Keratinocyte (primary cell): ENCODE results near the gene ADAMTS17. TPM values are rescaled to one million over a fixed set of nuclear protein-coding genes. Genes with fewer than 3 reads are reported as not detected.

Source experiments
- DNase-seq: peaks from one replicate; pipeline ENCODE4 v3.0.0-alpha.2; 2011; ENCODE audit warnings: low read depth, missing footprints, low spot score
- FAIRE-seq: peaks from 2 replicates; lab custom pipeline; 2011; peaks lifted over from hg19 to GRCh38; lab: Jason Lieb, UNC
- H2AFZ ChIP-seq: 2 replicates; pipeline ENCODE4 v1.6.0; 2012; ENCODE audit warnings: low read length, control low read depth, inconsistent platforms; ENCODE audit not compliant: control insufficient read depth
- H3K27ac ChIP-seq: 2 replicates; pipeline ENCODE4 v1.5.1; 2011; ENCODE audit warnings: low read length; ENCODE audit not compliant: control insufficient read depth, insufficient read depth
- H3K27me3 ChIP-seq: 3 replicates; pipeline ENCODE4 v1.6.0; 2011; ENCODE audit warnings: low read length; ENCODE audit not compliant: control insufficient read depth, insufficient read depth; ENCODE audit errors: extremely low read depth
- H3K36me3 ChIP-seq, 2 experiments: 2 replicates in 1 of 2; 3 replicates in 1 of 2; pipeline ENCODE4 v1.5.1; 2011; ENCODE audit warnings: low read length in 2 of 2, mild to moderate bottlenecking in 1 of 2; ENCODE audit not compliant: control insufficient read depth in 2 of 2, insufficient read depth in 2 of 2; ENCODE audit errors: extremely low read depth in 1 of 2
- H3K4me1 ChIP-seq: 3 replicates; pipeline ENCODE4 v1.5.1; 2011; ENCODE audit warnings: low read length; ENCODE audit not compliant: control insufficient read depth, insufficient read depth; ENCODE audit errors: extremely low read depth
- H3K4me2 ChIP-seq: 3 replicates; pipeline ENCODE4 v1.6.0; 2011; ENCODE audit warnings: low read depth, low read length; ENCODE audit not compliant: control insufficient read depth, insufficient read depth; ENCODE audit errors: extremely low read depth
- H3K4me3 ChIP-seq, 3 experiments: fragments of 200-600 bp in 1 of 3; sonication (generic) in 1 of 3; 2 replicates in 2 of 3; 3 replicates in 1 of 3; pipeline ENCODE4 v1.5.1; 2011 to 2016; ENCODE audit warnings: low read length in 3 of 3, mild to moderate bottlenecking in 3 of 3, control low read depth in 2 of 3, inconsistent platforms in 1 of 3, low read depth in 1 of 3, mixed read lengths in 1 of 3, mixed run types in 1 of 3, moderate library complexity in 1 of 3; ENCODE audit not compliant: control insufficient read depth in 2 of 3, insufficient read depth in 2 of 3; ENCODE audit errors: extremely low read depth in 1 of 3
- H3K79me2 ChIP-seq: 2 replicates; pipeline ENCODE4 v1.6.0; 2012; ENCODE audit warnings: low read length; ENCODE audit not compliant: control insufficient read depth, insufficient read depth
- H3K9ac ChIP-seq: 3 replicates; pipeline ENCODE4 v1.6.0; 2011; ENCODE audit warnings: low read length; ENCODE audit not compliant: control insufficient read depth, insufficient read depth; ENCODE audit errors: extremely low read depth
- H3K9me1 ChIP-seq: 3 replicates; pipeline ENCODE4 v1.6.0; 2011; ENCODE audit warnings: low read length; ENCODE audit not compliant: control insufficient read depth, insufficient read depth; ENCODE audit errors: extremely low read depth
- H3K9me3 ChIP-seq: 2 replicates; pipeline ENCODE4 v1.5.1; 2012; ENCODE audit warnings: low read depth, low read length; ENCODE audit not compliant: control insufficient read depth
- H4K20me1 ChIP-seq: 3 replicates; pipeline ENCODE4 v1.6.0; 2011; ENCODE audit warnings: low read length; ENCODE audit not compliant: control insufficient read depth, insufficient read depth; ENCODE audit errors: extremely low read depth
- CTCF ChIP-seq, 3 experiments: IDR thresholded peaks in 1 of 3; conservative IDR thresholded peaks in 1 of 3; optimal IDR thresholded peaks in 1 of 3; 2 replicates in 2 of 3; 3 replicates in 1 of 3; pipeline versions ENCODE3 to v1.5.1; 2011; ENCODE audit warnings: low read length in 3 of 3, mild to moderate bottlenecking in 3 of 3, moderate library complexity in 2 of 3, control low read depth in 1 of 3, inconsistent platforms in 1 of 3; ENCODE audit not compliant: insufficient read depth in 2 of 3; ENCODE audit errors: extremely low read depth in 1 of 3
- EZH2 ChIP-seq: IDR thresholded peaks from one replicate; pipeline ENCODE4 v1.6.1; 2012; ENCODE audit warnings: inconsistent platforms, mild to moderate bottlenecking, low read length, moderate library complexity
- dilution Hi-C: fragments of 300-500 bp; cut with MboI; formaldehyde crosslinking; loops from one replicate; pipeline ENCODE4 v1.7.0; 2020; ENCODE audit warnings: low sequenced_read_pairs; ENCODE audit not compliant: extremely low pct_ligation_motif_present
- polyA plus RNA-seq, 5 experiments: library from polyadenylated mRNA; depleted of rRNA in 3 of 5; stranded (reverse) in 3 of 5; stranded (forward) in 1 of 5; unstranded in 1 of 5; fragments of >200 nt; gene quantifications; 1 replicate in 1 of 5; 2 replicates in 3 of 5; 3 replicates in 1 of 5; pipeline versions ENCODE4 v1.2.1 to v1.2.3, GENCODE V29; 2011 to 2012; ENCODE audit warnings: missing spikeins in 2 of 5, low read depth in 1 of 5, low replicate concordance in 1 of 5

Gene ADAMTS17
- polyA plus RNA-seq, 1 donor (not counting 4 experiments of a cell fraction or from before 2014, with no cell fraction given) = 0.18 TPM

GRCh38 chr15:100264994-100265640 is 76.7 kb downstream of the ADAMTS17 start:
- H4K20me1 ChIP-seq = no peaks in the 10 kb centered on the region
- no peak overlapping the region for H3K27ac ChIP-seq
- no peak overlapping the region for H2AFZ ChIP-seq
- H3K4me1 ChIP-seq = no peaks in the 10 kb centered on the region
- DNase-seq = no peak
- H3K4me3 ChIP-seq = no peak overlapping the region
- H3K4me2 ChIP-seq = no peak overlapping the region
- peaks cover 31% of the 10 kb centered on the region for H3K27me3 ChIP-seq
- no peaks in the 10 kb centered on the region for H3K79me2 ChIP-seq
- no peak overlapping the region for H3K9ac ChIP-seq
- dilution Hi-C loops = no loop called here
- H3K36me3 ChIP-seq = no peaks in the 10 kb centered on the region
- H3K9me3 ChIP-seq = no peaks in the 10 kb centered on the region
- FAIRE-seq = no peak
- TF ChIP-seq EZH2 (no peak), CTCF (optimal IDR thresholded peaks at IDR 0.05 in 1 of 3, IDR thresholded peaks at IDR 0.05 in 1 of 3, conservative IDR thresholded peaks at IDR 0.05 in 1 of 3; ENCODE audit: extremely low read depth in 1 of 3, insufficient read depth in 2 of 3, low read length in 3 of 3) (no peak)
- no peaks in the 10 kb centered on the region for H3K9me1 ChIP-seq

- Histone ChIP-seq H3K4me2 (no peak overlapping the region), H4K20me1 (no peaks in the 10 kb centered on the region), H3K36me3 (no peaks in the 10 kb centered on the region), H3K9me1 (no peaks in the 10 kb centered on the region), H3K79me2 (no peaks in the 10 kb centered on the region), H3K27ac (no peak overlapping the region), H3K27me3 (peaks cover 23% of the 10 kb centered on the region), H3K4me3 (no peak overlapping the region), H3K9ac (no peak overlapping the region), H2AFZ (no peak overlapping the region), H3K9me3 (no peaks in the 10 kb centered on the region), H3K4me1 (no peaks in the 10 kb centered on the region)
- DNase-seq (no peak), FAIRE-seq (no peak)
- dilution Hi-C loops = no loop called here
- TF ChIP-seq CTCF (optimal IDR thresholded peaks at IDR 0.05 in 1 of 3, IDR thresholded peaks at IDR 0.05 in 1 of 3, conservative IDR thresholded peaks at IDR 0.05 in 1 of 3; ENCODE audit: extremely low read depth in 1 of 3, insufficient read depth in 2 of 3, low read length in 3 of 3) (no peak), EZH2 (no peak)
Observed at GRCh38 chr15:100263721-100264455, 77.9 kb downstream of the ADAMTS17 start.
